ENCODE measurements around the gene ZNF141.

- no peak for TF ChIP-seq POLR2A (IDR thresholded peaks at IDR 0.05; ENCODE audit: low read depth)
- no peak for TF ChIP-seq EP300 (IDR thresholded peaks at IDR 0.05)
These were observed 27.8 kb upstream of the ZNF141 start for GRCh38 chr4:309807-310206.
